Endothelial cell (in vitro differentiated cells): ENCODE measurements around the gene CRK. TPM values are rescaled to one million over a fixed set of nuclear protein-coding genes. Genes with fewer than 3 reads are reported as not detected.
"Not testable (repeated sequence)": the region's sequence is repeated elsewhere in the genome, so short reads cannot be mapped to it uniquely, and the experiment has no call there.

ENCODE experiments used
- DNase-seq: peaks from one replicate; pipeline ENCODE4 v3.0.0; 2021; ENCODE audit warnings: low spot score
- H3K27ac Mint-ChIP-seq: one replicate; pipeline ENCODE4 v1.8.0; 2021; ENCODE audit warnings: mixed read lengths, inconsistent platforms; ENCODE audit not compliant: unreplicated experiment
- H3K27me3 Mint-ChIP-seq: one replicate; pipeline ENCODE4 v1.8.0; 2021; ENCODE audit warnings: mild to moderate bottlenecking, moderate library complexity, mixed read lengths, inconsistent platforms; ENCODE audit not compliant: unreplicated experiment
- H3K36me3 Mint-ChIP-seq: one replicate; pipeline ENCODE4 v1.8.0; 2021; ENCODE audit warnings: mild to moderate bottlenecking, low read depth, mixed read lengths, inconsistent platforms; ENCODE audit not compliant: unreplicated experiment
- H3K4me1 Mint-ChIP-seq: one replicate; pipeline ENCODE4 v1.8.0; 2021; ENCODE audit warnings: mild to moderate bottlenecking, mixed read lengths, inconsistent platforms; ENCODE audit not compliant: unreplicated experiment
- H3K4me3 Mint-ChIP-seq: one replicate; pipeline ENCODE4 v1.8.0; 2021; ENCODE audit warnings: mild to moderate bottlenecking, mixed read lengths, inconsistent platforms; ENCODE audit not compliant: unreplicated experiment
- H3K9me3 Mint-ChIP-seq: one replicate; pipeline ENCODE4 v1.8.0; 2021; ENCODE audit warnings: mixed read lengths, inconsistent platforms; ENCODE audit not compliant: unreplicated experiment
- CTCF ChIP-seq: fragments of 200-600 bp; sonication (generic); IDR thresholded peaks from one replicate; pipeline ENCODE4 v1.5.0; 2021; ENCODE audit warnings: antibody characterized with exemption; ENCODE audit not compliant: unreplicated experiment
- total RNA-seq: library from RNA; stranded (reverse); fragmentation: NEBNext Ultra II Directional; extraction: Animal tissue kit (Norgen Biotek cat#: 25700); gene quantifications from one replicate; pipeline ENCODE4 v1.2.1, GENCODE V29; 2021; ENCODE audit not compliant: unreplicated experiment

Gene CRK
- total RNA-seq, 1 donor from 2014 or later, result 119 TPM

GRCh38 chr17:1420163-1420562, 35.9 kb downstream of the CRK start:
- Mint-ChIP-seq H3K36me3 (peaks cover 27% of the 10 kb centered on the region), H3K4me1 (no peaks in the 10 kb centered on the region)

GRCh38 chr17:1418476-1418875, 37.6 kb downstream of the CRK start:
- not testable (repeated sequence) for H3K4me3 Mint-ChIP-seq, DNase-seq, H3K27ac Mint-ChIP-seq, H3K9me3 Mint-ChIP-seq, H3K27me3 Mint-ChIP-seq, H3K4me1 Mint-ChIP-seq
- peaks cover 25% of the 10 kb centered on the region for H3K36me3 Mint-ChIP-seq

More at GRCh38 chr17:1420163-1420562, 35.9 kb downstream of the CRK start:
- Mint-ChIP-seq H3K9me3 (no peaks in the 10 kb centered on the region), H3K4me3 (no peak overlapping the region), H3K27ac (no peak overlapping the region), H3K27me3 (peaks cover 1% of the 10 kb centered on the region)
- no peak for TF ChIP-seq CTCF
- no peak for DNase-seq

GRCh38 chr17:1416414-1416813, 39.6 kb downstream of the CRK start:
- Mint-ChIP-seq H3K4me1 (peaks cover 9% of the 10 kb centered on the region), H3K36me3 (peaks cover 13% of the 10 kb centered on the region), H3K27ac (no peak overlapping the region), H3K27me3 (peaks cover 2% of the 10 kb centered on the region), H3K4me3 (no peak overlapping the region), H3K9me3 (no peaks in the 10 kb centered on the region)
- no peak for TF ChIP-seq CTCF
- DNase-seq, result no peak

- no peak for DNase-seq
- Mint-ChIP-seq H3K4me1 (peaks cover 10% of the 10 kb centered on the region), H3K27ac (peak overlapping the region; percentile 89), H3K4me3 (peak overlapping the region; percentile 9), H3K36me3 (peaks cover 10% of the 10 kb centered on the region), H3K27me3 (peaks cover 3% of the 10 kb centered on the region), H3K9me3 (no peaks in the 10 kb centered on the region)
- no peak for TF ChIP-seq CTCF
Measured at GRCh38 chr17:1414634-1415033, 41.4 kb downstream of the CRK start.

GRCh38 chr17:1414001-1414574, 41.9 kb downstream of the CRK start:
- TF ChIP-seq CTCF, result no peak
- H3K9me3 Mint-ChIP-seq, result no peaks in the 10 kb centered on the region
- H3K4me1 Mint-ChIP-seq, result peaks cover 10% of the 10 kb centered on the region
- no peak for DNase-seq
- H3K27me3 Mint-ChIP-seq, result peaks cover 3% of the 10 kb centered on the region
- peak overlapping the region; percentile 9 for H3K4me3 Mint-ChIP-seq
- peaks cover 10% of the 10 kb centered on the region for H3K36me3 Mint-ChIP-seq
- H3K27ac Mint-ChIP-seq, result peak overlapping the region; percentile 25
